ENCODE data around the gene SNRNP48. TPM values are rescaled to one million over a fixed set of nuclear protein-coding genes. Genes with fewer than 3 reads are reported as not detected.

The SNRNP48 gene
- total RNA-seq, 1 donor from 2014 or later, result 13.1 TPM

- H3K27me3 Mint-ChIP-seq (ENCODE audit: low read depth, unreplicated experiment), result no peaks in the 10 kb centered on the region
- no peaks in the 10 kb centered on the region for H3K9me3 ChIP-seq (ENCODE audit: insufficient read depth, low read depth, low read length)
- peaks cover 31% of the 10 kb centered on the region for H3K4me1 Mint-ChIP-seq (ENCODE audit: low read depth, unreplicated experiment)
- no peak overlapping the region for H3K27ac ChIP-seq (ENCODE audit: low read depth, low read length)
- H3K27ac Mint-ChIP-seq (ENCODE audit: unreplicated experiment), result peak overlapping the region; percentile 69
- peaks cover 8% of the 10 kb centered on the region for H3K4me1 ChIP-seq (ENCODE audit: insufficient read depth, low read length)
- H3K9me3 Mint-ChIP-seq (ENCODE audit: unreplicated experiment), result no peaks in the 10 kb centered on the region
- H3K27me3 ChIP-seq (ENCODE audit: insufficient read depth, low read length), result peaks cover 2% of the 10 kb centered on the region
- no peak for FAIRE-seq
- no peak overlapping the region for H3K9ac ChIP-seq (ENCODE audit: low read length)
- H3K4me3 ChIP-seq (ENCODE audit: insufficient read depth, low read depth, low read length), result no peak overlapping the region
- no peak overlapping the region for H3K4me2 ChIP-seq (ENCODE audit: low read length)
- peaks cover 26% of the 10 kb centered on the region for H3K36me3 Mint-ChIP-seq (ENCODE audit: low read depth, unreplicated experiment)
- peaks cover 16% of the 10 kb centered on the region for H4K20me1 ChIP-seq (ENCODE audit: insufficient read depth, low read length)
- DNase-seq (ENCODE audit: low read depth), result no peak
- TF ChIP-seq EZH2 (IDR thresholded peaks at IDR 0.05; ENCODE audit: insufficient read depth, low read length), result no peak
- TF ChIP-seq, protein P1, sequence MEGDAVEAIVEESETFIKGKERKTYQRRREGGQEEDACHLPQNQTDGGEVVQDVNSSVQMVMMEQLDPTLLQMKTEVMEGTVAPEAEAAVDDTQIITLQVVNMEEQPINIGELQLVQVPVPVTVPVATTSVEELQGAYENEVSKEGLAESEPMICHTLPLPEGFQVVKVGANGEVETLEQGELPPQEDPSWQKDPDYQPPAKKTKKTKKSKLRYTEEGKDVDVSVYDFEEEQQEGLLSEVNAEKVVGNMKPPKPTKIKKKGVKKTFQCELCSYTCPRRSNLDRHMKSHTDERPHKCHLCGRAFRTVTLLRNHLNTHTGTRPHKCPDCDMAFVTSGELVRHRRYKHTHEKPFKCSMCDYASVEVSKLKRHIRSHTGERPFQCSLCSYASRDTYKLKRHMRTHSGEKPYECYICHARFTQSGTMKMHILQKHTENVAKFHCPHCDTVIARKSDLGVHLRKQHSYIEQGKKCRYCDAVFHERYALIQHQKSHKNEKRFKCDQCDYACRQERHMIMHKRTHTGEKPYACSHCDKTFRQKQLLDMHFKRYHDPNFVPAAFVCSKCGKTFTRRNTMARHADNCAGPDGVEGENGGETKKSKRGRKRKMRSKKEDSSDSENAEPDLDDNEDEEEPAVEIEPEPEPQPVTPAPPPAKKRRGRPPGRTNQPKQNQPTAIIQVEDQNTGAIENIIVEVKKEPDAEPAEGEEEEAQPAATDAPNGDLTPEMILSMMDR (IDR thresholded peaks at IDR 0.05; ENCODE audit: insufficient read depth, low read depth, low read length), result no peak
- H3K79me2 ChIP-seq (ENCODE audit: insufficient read depth, low read length), result peaks cover 96% of the 10 kb centered on the region
- no peak overlapping the region for H2AFZ ChIP-seq (ENCODE audit: low read depth, low read length)
- peak overlapping the region; percentile 63 for H3K4me3 Mint-ChIP-seq (ENCODE audit: unreplicated experiment)
- H3K36me3 ChIP-seq (ENCODE audit: insufficient read depth, low read length), result peaks cover 6% of the 10 kb centered on the region
Measured at GRCh38 chr6:7546383-7546782, 43.6 kb upstream of the SNRNP48 start.

GRCh38 chr6:7546896-7547295 is 43.1 kb upstream of the SNRNP48 start:
- no peak overlapping the region for H2AFZ ChIP-seq (ENCODE audit: low read depth, low read length)
- no peak for DNase-seq (ENCODE audit: low read depth)
- H3K9me3 ChIP-seq (ENCODE audit: insufficient read depth, low read depth, low read length), result no peaks in the 10 kb centered on the region
- H3K27me3 Mint-ChIP-seq (ENCODE audit: low read depth, unreplicated experiment), result no peaks in the 10 kb centered on the region
- H3K4me1 Mint-ChIP-seq (ENCODE audit: low read depth, unreplicated experiment), result peaks cover 35% of the 10 kb centered on the region
- H3K4me1 ChIP-seq (ENCODE audit: insufficient read depth, low read length), result peaks cover 8% of the 10 kb centered on the region
- no peak for FAIRE-seq
- TF ChIP-seq, protein P1 (IDR thresholded peaks at IDR 0.05; ENCODE audit: insufficient read depth, low read depth, low read length), result no peak
- no peak for TF ChIP-seq EZH2 (IDR thresholded peaks at IDR 0.05; ENCODE audit: insufficient read depth, low read length)
- H3K27ac Mint-ChIP-seq (ENCODE audit: unreplicated experiment), result peak overlapping the region; percentile 69
- H3K9me3 Mint-ChIP-seq (ENCODE audit: unreplicated experiment), result no peaks in the 10 kb centered on the region
- peaks cover 31% of the 10 kb centered on the region for H3K36me3 Mint-ChIP-seq (ENCODE audit: low read depth, unreplicated experiment)
- H3K27ac ChIP-seq (ENCODE audit: low read depth, low read length), result no peak overlapping the region
- peaks cover 2% of the 10 kb centered on the region for H3K27me3 ChIP-seq (ENCODE audit: insufficient read depth, low read length)
- H4K20me1 ChIP-seq (ENCODE audit: insufficient read depth, low read length), result peaks cover 20% of the 10 kb centered on the region
- no peak overlapping the region for H3K9ac ChIP-seq (ENCODE audit: low read length)
- H3K36me3 ChIP-seq (ENCODE audit: insufficient read depth, low read length), result peaks cover 6% of the 10 kb centered on the region
- no peak overlapping the region for H3K4me3 ChIP-seq (ENCODE audit: insufficient read depth, low read depth, low read length)
- H3K4me2 ChIP-seq (ENCODE audit: low read length), result no peak overlapping the region
- H3K4me3 Mint-ChIP-seq (ENCODE audit: unreplicated experiment), result peak overlapping the region; percentile 63
- H3K79me2 ChIP-seq (ENCODE audit: insufficient read depth, low read length), result peaks cover 96% of the 10 kb centered on the region

GRCh38 chr6:7547315-7547714 is 42.7 kb upstream of the SNRNP48 start:
- H3K27ac ChIP-seq (ENCODE audit: low read depth, low read length), result no peak overlapping the region
- Mint-ChIP-seq H3K9me3 (ENCODE audit: unreplicated experiment) (no peaks in the 10 kb centered on the region), H3K27me3 (ENCODE audit: low read depth, unreplicated experiment) (no peaks in the 10 kb centered on the region), H3K36me3 (ENCODE audit: low read depth, unreplicated experiment) (peaks cover 33% of the 10 kb centered on the region), H3K27ac (ENCODE audit: unreplicated experiment) (peak overlapping the region; percentile 69), H3K4me1 (ENCODE audit: low read depth, unreplicated experiment) (peaks cover 37% of the 10 kb centered on the region), H3K4me3 (ENCODE audit: unreplicated experiment) (peak overlapping the region; percentile 63)
- H3K9me3 ChIP-seq (ENCODE audit: insufficient read depth, low read depth, low read length), result no peaks in the 10 kb centered on the region
- peaks cover 2% of the 10 kb centered on the region for H3K27me3 ChIP-seq (ENCODE audit: insufficient read depth, low read length)
- no peak overlapping the region for H3K9ac ChIP-seq (ENCODE audit: low read length)
- peaks cover 6% of the 10 kb centered on the region for H3K36me3 ChIP-seq (ENCODE audit: insufficient read depth, low read length)
- peaks cover 94% of the 10 kb centered on the region for H3K79me2 ChIP-seq (ENCODE audit: insufficient read depth, low read length)
- FAIRE-seq (no peak), DNase-seq (ENCODE audit: low read depth) (no peak)
- H2AFZ ChIP-seq (ENCODE audit: low read depth, low read length), result no peak overlapping the region
- TF ChIP-seq, protein P1 (IDR thresholded peaks at IDR 0.05; ENCODE audit: insufficient read depth, low read depth, low read length), result no peak
- no peak for TF ChIP-seq EZH2 (IDR thresholded peaks at IDR 0.05; ENCODE audit: insufficient read depth, low read length)
- H3K4me2 ChIP-seq (ENCODE audit: low read length), result no peak overlapping the region
- peaks cover 20% of the 10 kb centered on the region for H4K20me1 ChIP-seq (ENCODE audit: insufficient read depth, low read length)
- no peak overlapping the region for H3K4me3 ChIP-seq (ENCODE audit: insufficient read depth, low read depth, low read length)
- peaks cover 8% of the 10 kb centered on the region for H3K4me1 ChIP-seq (ENCODE audit: insufficient read depth, low read length)
